ENCODE measurements around the gene PRKG1. TPM values are rescaled to one million over a fixed set of nuclear protein-coding genes. Genes with fewer than 3 reads are reported as not detected.

PRKG1 gene
- total RNA-seq, 6 experiments from 2014 or later: 1.1 to 2.0 (median 1.3) TPM

DNA sequence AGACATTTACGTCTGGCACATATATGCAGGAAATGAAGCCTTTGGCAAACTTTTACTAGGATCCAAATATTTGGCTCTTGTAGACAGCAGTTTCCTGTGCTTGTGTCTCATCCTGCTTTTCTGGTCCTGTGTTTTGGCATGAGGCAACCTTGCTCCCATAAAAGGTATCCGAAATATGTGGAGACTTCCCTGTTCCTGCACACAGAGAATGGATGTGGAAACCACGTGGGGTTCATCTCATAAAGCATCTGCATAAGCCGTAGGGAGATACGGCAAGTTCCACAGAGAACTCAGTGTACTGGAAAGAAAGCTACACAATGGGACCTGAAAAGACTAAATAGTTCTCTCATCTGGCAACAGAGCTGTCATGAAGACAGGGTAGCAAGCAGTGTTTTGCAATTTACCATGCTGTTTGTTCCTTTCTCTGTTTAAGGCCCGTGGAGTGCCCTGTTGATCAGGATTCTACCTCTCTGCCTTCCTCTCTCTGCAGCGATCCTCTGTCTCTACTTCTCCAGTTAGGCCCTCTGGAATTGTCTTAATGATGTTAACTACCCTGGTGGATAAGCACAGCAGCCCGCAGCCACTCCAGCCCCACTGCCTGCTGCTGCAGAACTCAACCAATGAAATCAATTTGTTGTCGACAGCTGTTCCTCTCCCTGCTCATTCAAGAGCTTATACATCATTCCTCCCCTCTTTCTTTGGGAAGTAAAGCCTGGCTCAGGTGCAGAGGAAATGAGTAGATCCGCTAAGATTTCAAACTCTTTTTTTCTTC is 331.5 kb downstream of the PRKG1 start:
- intact Hi-C loops (cut with DNase I): no loop called here
- WGBS (ENCODE audit: insufficient coverage, low coverage, low lambda C conversion rate, missing lambda C conversion rate): 50% methylated on average over 9 of the region's 10 CpGs
- H3K4me1 ChIP-seq: no peaks in the 10 kb centered on the region
- no peaks in the 10 kb centered on the region for H3K9me3 ChIP-seq
- no peak overlapping the region for H3K4me3 ChIP-seq
- no peaks in the 10 kb centered on the region for H3K27me3 ChIP-seq
- DNase-seq (no peak), ATAC-seq (peak in 2 of 4 donors; percentile 32 to 57)
- TF ChIP-seq CTCF (IDR thresholded peaks at IDR 0.05): no peak
- TF ChIP-seq POLR2A (IDR thresholded peaks at IDR 0.05): no peak
- no peaks in the 10 kb centered on the region for H3K36me3 ChIP-seq
- no peak overlapping the region for H3K27ac ChIP-seq

- DNase-seq (no peak), ATAC-seq (no peak)
- H3K4me1 ChIP-seq: no peaks in the 10 kb centered on the region
- intact Hi-C loops (cut with DNase I): no loop called here
- no peaks in the 10 kb centered on the region for H3K27me3 ChIP-seq
- no peak overlapping the region for H3K4me3 ChIP-seq
- no peaks in the 10 kb centered on the region for H3K36me3 ChIP-seq
- H3K9me3 ChIP-seq: no peaks in the 10 kb centered on the region
- no peak overlapping the region for H3K27ac ChIP-seq
- 82% methylated on average over 6 of the region's 6 CpGs for whole genome bisulfite sequencing (ENCODE audit: insufficient coverage, low coverage, low lambda C conversion rate, missing lambda C conversion rate)
- no peak for TF ChIP-seq POLR2A (IDR thresholded peaks at IDR 0.05)
- no peak for TF ChIP-seq CTCF (IDR thresholded peaks at IDR 0.05)
Observed at GRCh38 chr10:51406581-51406980, 332.3 kb downstream of the PRKG1 start.

DNA sequence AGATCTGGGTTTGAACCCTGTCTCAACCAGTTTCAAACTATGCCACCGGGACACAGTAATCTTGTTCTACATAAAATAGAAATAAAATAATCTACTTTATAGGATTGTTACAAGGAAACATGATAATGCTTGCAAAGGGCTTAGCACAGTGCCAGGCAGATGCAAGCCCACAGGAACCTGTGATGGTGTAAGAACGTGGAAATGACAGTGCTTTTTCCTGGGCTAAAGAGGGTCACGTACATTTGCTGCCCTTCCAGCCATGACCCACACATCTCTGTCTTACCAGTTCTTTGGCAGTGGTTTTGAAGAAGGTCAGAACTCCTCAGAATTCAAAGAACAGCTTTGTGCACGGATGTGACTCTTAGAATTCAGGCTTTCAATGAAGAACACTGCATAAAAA is 342.2 kb downstream of the PRKG1 start:
- intact Hi-C loops (cut with DNase I): no loop called here
- 35% methylated on average over 4 of the region's 4 CpGs for WGBS (ENCODE audit: insufficient coverage, low coverage, low lambda C conversion rate, missing lambda C conversion rate)

GRCh38 chr10:51419196-51420093 is 345.2 kb downstream of the PRKG1 start:
- Histone ChIP-seq H3K36me3 (no peaks in the 10 kb centered on the region), H3K9me3 (no peaks in the 10 kb centered on the region), H3K4me3 (no peak overlapping the region), H3K27me3 (no peaks in the 10 kb centered on the region), H3K27ac (no peak overlapping the region), H3K4me1 (no peaks in the 10 kb centered on the region)
- DNase-seq: no peak
- intact Hi-C loops (cut with DNase I): no loop called here
- 42% methylated on average over 3 of the region's 3 CpGs for WGBS (ENCODE audit: insufficient coverage, low coverage, low lambda C conversion rate, missing lambda C conversion rate)
- ATAC-seq: no peak
- no peak for TF ChIP-seq CTCF (IDR thresholded peaks at IDR 0.05)
- no peak for TF ChIP-seq POLR2A (IDR thresholded peaks at IDR 0.05)

More for the DNA sequence above, 342.2 kb downstream of the PRKG1 start:
- no peak overlapping the region for H3K4me3 ChIP-seq
- no peak for TF ChIP-seq CTCF (IDR thresholded peaks at IDR 0.05)
- no peak for TF ChIP-seq POLR2A (IDR thresholded peaks at IDR 0.05)
- H3K36me3 ChIP-seq: no peaks in the 10 kb centered on the region
- no peaks in the 10 kb centered on the region for H3K27me3 ChIP-seq
- DNase-seq (no peak), ATAC-seq (no peak)
- H3K9me3 ChIP-seq: no peaks in the 10 kb centered on the region
- H3K4me1 ChIP-seq: no peaks in the 10 kb centered on the region
- no peak overlapping the region for H3K27ac ChIP-seq
